Osteoblast (primary cell): ENCODE measurements around the gene C8G. TPM values are rescaled to one million over a fixed set of nuclear protein-coding genes. Genes with fewer than 3 reads are reported as not detected.

ENCODE experiments used
- DNase-seq: peaks from one replicate; pipeline ENCODE4 v3.0.0; 2011; ENCODE audit warnings: low spot score, mixed read lengths; ENCODE audit not compliant: insufficient read length; ENCODE audit errors: missing footprints
- H2AFZ ChIP-seq: 2 replicates; pipeline ENCODE4 v1.6.0; 2011; ENCODE audit warnings: mild to moderate bottlenecking, low read length
- H3K27ac ChIP-seq: 2 replicates; pipeline ENCODE4 v1.5.1; 2011; ENCODE audit warnings: mild to moderate bottlenecking, low read depth, low read length, moderate library complexity
- H3K27me3 ChIP-seq: 2 replicates; pipeline ENCODE4 v1.6.0; 2012; ENCODE audit warnings: mild to moderate bottlenecking, control low read depth, inconsistent platforms, low read length, moderate library complexity; ENCODE audit not compliant: insufficient read depth
- H3K36me3 ChIP-seq: 2 replicates; pipeline ENCODE4 v1.5.1; 2011; ENCODE audit warnings: mild to moderate bottlenecking, low read length, control low read depth, moderate library complexity; ENCODE audit not compliant: insufficient read depth
- H3K4me1 ChIP-seq: 2 replicates; pipeline ENCODE4 v1.5.1; 2011; ENCODE audit warnings: mild to moderate bottlenecking, low read length, control low read depth, moderate library complexity; ENCODE audit not compliant: insufficient read depth
- H3K4me2 ChIP-seq: 2 replicates; pipeline ENCODE4 v1.6.0; 2011; ENCODE audit warnings: mild to moderate bottlenecking, low read length; ENCODE audit not compliant: insufficient read depth
- H3K4me3 ChIP-seq: fragments of 200-600 bp; sonication (generic); 3 replicates; pipeline ENCODE4 v1.5.1; 2012; ENCODE audit warnings: mild to moderate bottlenecking, low read length, inconsistent platforms; ENCODE audit not compliant: insufficient read depth
- H3K79me2 ChIP-seq: 2 replicates; pipeline ENCODE4 v1.6.0; 2012; ENCODE audit warnings: mild to moderate bottlenecking, low read length, control low read depth, inconsistent platforms; ENCODE audit not compliant: insufficient read depth
- H3K9me3 ChIP-seq: 2 replicates; pipeline ENCODE4 v1.5.1; 2011; ENCODE audit warnings: low read depth, low read length, control low read depth
- H4K20me1 ChIP-seq: 2 replicates; pipeline ENCODE4 v1.6.0; 2012; ENCODE audit warnings: mild to moderate bottlenecking, low read length, control low read depth; ENCODE audit not compliant: insufficient read depth
- CTCF ChIP-seq: IDR thresholded peaks from 2 replicates; pipeline ENCODE4 v1.5.1; 2011; ENCODE audit warnings: mild to moderate bottlenecking, low read depth, low read length, moderate library complexity; ENCODE audit errors: extremely low read depth
- total RNA-seq: library from RNA; depleted of rRNA; stranded (reverse); fragments of >200 nt; gene quantifications from 2 replicates; pipeline ENCODE4 v1.2.3, GENCODE V29; 2012

Gene C8G
- total RNA-seq, 1 donor: not detected

- H4K20me1 ChIP-seq: peaks cover 17% of the 10 kb centered on the region
- H3K4me1 ChIP-seq: peaks cover 5% of the 10 kb centered on the region
- H3K9me3 ChIP-seq: no peaks in the 10 kb centered on the region
- H3K4me2 ChIP-seq: no peak overlapping the region
- DNase-seq: no peak
- H3K4me3 ChIP-seq: no peak overlapping the region
- TF ChIP-seq CTCF: no peak
- H3K79me2 ChIP-seq: peaks cover 39% of the 10 kb centered on the region
- H3K36me3 ChIP-seq: peaks cover 49% of the 10 kb centered on the region
- no peaks in the 10 kb centered on the region for H3K27me3 ChIP-seq
- H2AFZ ChIP-seq: no peak overlapping the region
- H3K27ac ChIP-seq: no peak overlapping the region
These were observed 5.5 kb upstream of the C8G start for GRCh38 chr9:136939431-136939995.

- TF ChIP-seq CTCF: no peak
- Histone ChIP-seq H3K79me2 (peaks cover 39% of the 10 kb centered on the region), H2AFZ (no peak overlapping the region), H3K36me3 (peaks cover 49% of the 10 kb centered on the region), H3K9me3 (no peaks in the 10 kb centered on the region), H4K20me1 (peaks cover 17% of the 10 kb centered on the region), H3K4me1 (peaks cover 8% of the 10 kb centered on the region), H3K27ac (no peak overlapping the region), H3K4me3 (no peak overlapping the region), H3K27me3 (no peaks in the 10 kb centered on the region), H3K4me2 (no peak overlapping the region)
- no peak for DNase-seq
These were observed 5.0 kb upstream of the C8G start for GRCh38 chr9:136939996-136940525.

- no peak overlapping the region for H3K4me2 ChIP-seq
- peaks cover 49% of the 10 kb centered on the region for H3K36me3 ChIP-seq
- TF ChIP-seq CTCF: no peak
- H3K4me1 ChIP-seq: peaks cover 8% of the 10 kb centered on the region
- no peaks in the 10 kb centered on the region for H3K9me3 ChIP-seq
- no peak for DNase-seq
- H3K4me3 ChIP-seq: no peak overlapping the region
- H2AFZ ChIP-seq: no peak overlapping the region
- H3K27me3 ChIP-seq: no peaks in the 10 kb centered on the region
- H4K20me1 ChIP-seq: peaks cover 17% of the 10 kb centered on the region
- no peak overlapping the region for H3K27ac ChIP-seq
- H3K79me2 ChIP-seq: peaks cover 39% of the 10 kb centered on the region
These were observed 4.4 kb upstream of the C8G start for GRCh38 chr9:136940526-136941230.
